Measurements from ENCODE around the gene ARVCF.

- TF ChIP-seq POLR2A (IDR thresholded peaks at IDR 0.05) = no peak
- no peak for TF ChIP-seq CTCF (IDR thresholded peaks at IDR 0.05)
These were observed 44.4 kb downstream of the ARVCF start for GRCh38 chr22:19972251-19972650.
